ENCODE data around the gene KIN.
"Not testable (repeated sequence)": the region's sequence is repeated elsewhere in the genome, so short reads cannot be mapped to it uniquely, and the experiment has no call there.

Gene KIN

GRCh38 chr10:7763929-7764328, 23.9 kb downstream of the KIN start:
- TF ChIP-seq CTCF (conservative IDR thresholded peaks at IDR 0.05; ENCODE audit: low read length), result no peak
- H3K4me3 ChIP-seq (ENCODE audit: low read length), result no peak overlapping the region
- DNase-seq (ENCODE audit: low read depth), result no peak

- DNase-seq (ENCODE audit: low read depth), result peak; percentile 23
- no peak overlapping the region for H3K4me3 ChIP-seq (ENCODE audit: low read length)
- peak; percentile 57 for TF ChIP-seq CTCF (conservative IDR thresholded peaks at IDR 0.05; ENCODE audit: low read length)
Observed at GRCh38 chr10:7756360-7756992, 31.3 kb downstream of the KIN start.

- TF ChIP-seq CTCF (conservative IDR thresholded peaks at IDR 0.05; ENCODE audit: low read length), result no peak
- no peak overlapping the region for H3K4me3 ChIP-seq (ENCODE audit: low read length)
- DNase-seq (ENCODE audit: low read depth), result no peak
Observed at GRCh38 chr10:7755103-7755502, 32.7 kb downstream of the KIN start.

- no peak for DNase-seq (ENCODE audit: low read depth)
- no peak for TF ChIP-seq CTCF (conservative IDR thresholded peaks at IDR 0.05; ENCODE audit: low read length)
- H3K4me3 ChIP-seq (ENCODE audit: low read length), result no peak overlapping the region
Observed at GRCh38 chr10:7752251-7752650, 35.5 kb downstream of the KIN start.

GRCh38 chr10:7750222-7750621, 37.6 kb downstream of the KIN start:
- no peak for DNase-seq (ENCODE audit: low read depth)
- TF ChIP-seq CTCF (conservative IDR thresholded peaks at IDR 0.05; ENCODE audit: low read length), result no peak
- no peak overlapping the region for H3K4me3 ChIP-seq (ENCODE audit: low read length)

- DNase-seq (ENCODE audit: low read depth); H3K4me3 ChIP-seq (ENCODE audit: low read length): not testable (repeated sequence)
Observed at GRCh38 chr10:7748637-7749036, 39.2 kb downstream of the KIN start.

GRCh38 chr10:7744307-7744706, 43.5 kb downstream of the KIN start:
- no peak for DNase-seq (ENCODE audit: low read depth)
- H3K4me3 ChIP-seq (ENCODE audit: low read length), result no peak overlapping the region
- no peak for TF ChIP-seq CTCF (conservative IDR thresholded peaks at IDR 0.05; ENCODE audit: low read length)
